Stimulated activated CD8-positive, alpha-beta memory T cell treated with anti-CD3 and anti-CD28 coated beads, Interleukin-7, amount 100 ng/mL, for 24 hours (primary cell): Measurements from ENCODE around the gene HIVEP1.

Experiments
- DNase-seq: peaks from one replicate; pipeline ENCODE4 v3.0.0-alpha.2; 2020; ENCODE audit warnings: low read depth

HIVEP1 gene

GRCh38 chr6:12189661-12190060 lies 177.5 kb downstream of the HIVEP1 start:
- no peak for DNase-seq

GRCh38 chr6:12190252-12190651 lies 178.1 kb downstream of the HIVEP1 start:
- no peak for DNase-seq

- DNase-seq: no peak
Measured at GRCh38 chr6:12196326-12196936, 184.3 kb downstream of the HIVEP1 start.

- no peak for DNase-seq
Measured at GRCh38 chr6:12198851-12199250, 186.7 kb downstream of the HIVEP1 start.

GRCh38 chr6:12200015-12200564 lies 188.0 kb downstream of the HIVEP1 start:
- no peak for DNase-seq

GRCh38 chr6:12200761-12201160 lies 188.6 kb downstream of the HIVEP1 start:
- no peak for DNase-seq

- DNase-seq: no peak
Measured at GRCh38 chr6:12203001-12203400, 190.9 kb downstream of the HIVEP1 start.

- DNase-seq: no peak
Measured at GRCh38 chr6:12208190-12208589, 196.1 kb downstream of the HIVEP1 start.

- DNase-seq: no peak
Measured at GRCh38 chr6:12208673-12209072, 196.6 kb downstream of the HIVEP1 start.
